HG02759 (cell line): ENCODE results near the gene HYAL2.
"Not testable (repeated sequence)": the region's sequence is repeated elsewhere in the genome, so short reads cannot be mapped to it uniquely, and the experiment has no call there.

Experiments
- ATAC-seq: cut with Tn5 transposase; IDR thresholded peaks from one replicate; pipeline ENCODE4 v1.9.1; 2021; ENCODE audit warnings: mild to moderate bottlenecking, moderate library complexity; ENCODE audit not compliant: unreplicated experiment

The HYAL2 gene

GRCh38 chr3:50314816-50315215 lies 7.7 kb downstream of the HYAL2 start:
- no peak for ATAC-seq

GRCh38 chr3:50314342-50314741 lies 8.2 kb downstream of the HYAL2 start:
- no peak for ATAC-seq

- not testable (repeated sequence) for ATAC-seq
These were observed 10.5 kb downstream of the HYAL2 start for GRCh38 chr3:50312041-50312440.

GRCh38 chr3:50304601-50305000 lies 17.9 kb downstream of the HYAL2 start:
- no peak for ATAC-seq

- ATAC-seq: no peak
These were observed 19.3 kb downstream of the HYAL2 start, which contains the start of gene HYAL1 for GRCh38 chr3:50303013-50303815. Gene HYAL1 (minus strand): TSS chr3:50303574. CDS start chr3:50302956, 618 bp downstream.

GRCh38 chr3:50302095-50303012 lies 20.2 kb downstream of the HYAL2 start:
- ATAC-seq: no peak

- no peak for ATAC-seq
These were observed 21.8 kb downstream of the HYAL2 start for GRCh38 chr3:50300681-50301254.

GRCh38 chr3:50299929-50300680 lies 22.4 kb downstream of the HYAL2 start:
- no peak for ATAC-seq

GRCh38 chr3:50299638-50299928 lies 23.0 kb downstream of the HYAL2 start:
- no peak for ATAC-seq

- ATAC-seq: peak; percentile 88
These were observed 23.5 kb downstream of the HYAL2 start, which contains the start of the genes HYAL3 and NAA80 for GRCh38 chr3:50298836-50299637. Gene HYAL3 (minus strand): TSS chr3:50299405. CDS start chr3:50295602, 3,803 bp downstream. Gene NAA80 (minus strand): TSS chr3:50299405. CDS start chr3:50297463, 1,942 bp downstream.

GRCh38 chr3:50297896-50298725 lies 24.4 kb downstream of the HYAL2 start:
- no peak for ATAC-seq

- ATAC-seq: no peak
These were observed 25.2 kb downstream of the HYAL2 start for GRCh38 chr3:50297384-50297775.

- no peak for ATAC-seq
These were observed 25.7 kb downstream of the HYAL2 start for GRCh38 chr3:50296721-50297383.

GRCh38 chr3:50295553-50296431 lies 26.8 kb downstream of the HYAL2 start:
- ATAC-seq: no peak

GRCh38 chr3:50294492-50295403 lies 27.8 kb downstream of the HYAL2 start:
- no peak for ATAC-seq

- no peak for ATAC-seq
These were observed 28.5 kb downstream of the HYAL2 start for GRCh38 chr3:50294089-50294488.
